Endodermal cell (in vitro differentiated cells): ENCODE data around the gene HTR3A. TPM values are rescaled to one million over a fixed set of nuclear protein-coding genes. Genes with fewer than 3 reads are reported as not detected.

Source experiments
- DNase-seq: peaks from one replicate; pipeline ENCODE4 v3.0.0-alpha.2; 2017
- H3K27ac ChIP-seq: 2 replicates; pipeline ENCODE4 v1.5.1; 2013; ENCODE audit warnings: mild to moderate bottlenecking, low read depth, low read length, moderate library complexity
- H3K27me3 ChIP-seq: 2 replicates; pipeline ENCODE4 v1.6.1; 2013; ENCODE audit warnings: mild to moderate bottlenecking, low read length, moderate library complexity; ENCODE audit not compliant: insufficient read depth, control insufficient read depth, poor library complexity, severe bottlenecking
- H3K36me3 ChIP-seq: 2 replicates; pipeline ENCODE4 v1.7.0; 2013; ENCODE audit warnings: mild to moderate bottlenecking, low read length, moderate library complexity; ENCODE audit not compliant: control insufficient read depth, insufficient read depth
- H3K4me1 ChIP-seq: one replicate; pipeline ENCODE4 v1.7.0; 2013; ENCODE audit warnings: low read length; ENCODE audit not compliant: control insufficient read depth, insufficient read depth
- H3K4me3 ChIP-seq: 2 replicates; pipeline ENCODE4 v1.5.1; 2013; ENCODE audit warnings: mild to moderate bottlenecking, low read length, moderate library complexity
- H3K9ac ChIP-seq: 2 replicates; pipeline ENCODE4 v1.6.1; 2013; ENCODE audit warnings: mild to moderate bottlenecking, low read length, moderate library complexity; ENCODE audit not compliant: poor library complexity, severe bottlenecking; ENCODE audit errors: extremely low read depth
- H3K9me3 ChIP-seq: 2 replicates; pipeline ENCODE4 v1.6.1; 2013; ENCODE audit warnings: mild to moderate bottlenecking, low read length, moderate library complexity; ENCODE audit not compliant: control insufficient read depth
- H3K27ac Mint-ChIP-seq: 2 replicates; pipeline ENCODE4 v1.8.0; 2020; ENCODE audit warnings: mixed read lengths
- H3K27me3 Mint-ChIP-seq: 2 replicates; pipeline ENCODE4 v1.8.0; 2021; ENCODE audit warnings: mild to moderate bottlenecking, mixed read lengths; ENCODE audit not compliant: insufficient read depth
- H3K36me3 Mint-ChIP-seq: 2 replicates; pipeline ENCODE4 v1.8.0; 2020; ENCODE audit warnings: low read depth, mixed read lengths
- H3K4me1 Mint-ChIP-seq: 2 replicates; pipeline ENCODE4 v1.8.0; 2020; ENCODE audit warnings: mixed read lengths
- H3K4me3 Mint-ChIP-seq: 2 replicates; pipeline ENCODE4 v1.8.0; 2020; ENCODE audit warnings: mild to moderate bottlenecking, moderate library complexity, mixed read lengths
- H3K9me3 Mint-ChIP-seq: 2 replicates; pipeline ENCODE4 v1.8.0; 2020; ENCODE audit warnings: mild to moderate bottlenecking, mixed read lengths
- WGBS, 2 experiments: methylation state at CpG; one replicate each; pipeline versions ENCODE4 v1.1.5 to v1.1.7; 2013; ENCODE audit warnings: missing lambda C conversion rate in 2 of 2, mixed read lengths in 1 of 2; ENCODE audit not compliant: insufficient coverage in 1 of 2, insufficient read length in 1 of 2; 5-methylcytosine and 5-hydroxymethylcytosine counted together
- total RNA-seq, 2 donors: library from RNA; stranded (reverse); fragmentation: NEBNext Ultra II Directional in 1 of 2; extraction: Animal tissue kit (Norgen Biotek cat#: 25700) in 1 of 2; gene quantifications; 2 replicates in 1 of 2; 3 replicates in 1 of 2; pipeline ENCODE4 v1.2.1, GENCODE V29; 2021
- TF ChIP-seq, protein P1 (sequence below): fragments of 200-600 bp; sonication (generic); conservative IDR thresholded peaks from 2 replicates; pipeline ENCODE4 v1.5.0; 2021; ENCODE audit warnings: antibody characterized with exemption, mild to moderate bottlenecking

Gene HTR3A
- total RNA-seq, 2 donors from 2014 or later: 0.55 TPM; not detected in 1

- 82 to 90% methylated on average over 3 to 4 of the region's 4 CpGs for WGBS, 2 experiments
- Histone ChIP-seq H3K9me3 (no peaks in the 10 kb centered on the region), H3K9ac (no peak overlapping the region), H3K27ac (no peak overlapping the region), H3K27me3 (peaks cover 8% of the 10 kb centered on the region), H3K4me1 (no peaks in the 10 kb centered on the region), H3K36me3 (no peaks in the 10 kb centered on the region), H3K4me3 (no peak overlapping the region)
- Mint-ChIP-seq H3K4me3 (no peak overlapping the region), H3K4me1 (no peaks in the 10 kb centered on the region), H3K27ac (no peak overlapping the region), H3K36me3 (no peaks in the 10 kb centered on the region), H3K27me3 (peaks cover 4% of the 10 kb centered on the region), H3K9me3 (no peaks in the 10 kb centered on the region)
- TF ChIP-seq, protein P1, sequence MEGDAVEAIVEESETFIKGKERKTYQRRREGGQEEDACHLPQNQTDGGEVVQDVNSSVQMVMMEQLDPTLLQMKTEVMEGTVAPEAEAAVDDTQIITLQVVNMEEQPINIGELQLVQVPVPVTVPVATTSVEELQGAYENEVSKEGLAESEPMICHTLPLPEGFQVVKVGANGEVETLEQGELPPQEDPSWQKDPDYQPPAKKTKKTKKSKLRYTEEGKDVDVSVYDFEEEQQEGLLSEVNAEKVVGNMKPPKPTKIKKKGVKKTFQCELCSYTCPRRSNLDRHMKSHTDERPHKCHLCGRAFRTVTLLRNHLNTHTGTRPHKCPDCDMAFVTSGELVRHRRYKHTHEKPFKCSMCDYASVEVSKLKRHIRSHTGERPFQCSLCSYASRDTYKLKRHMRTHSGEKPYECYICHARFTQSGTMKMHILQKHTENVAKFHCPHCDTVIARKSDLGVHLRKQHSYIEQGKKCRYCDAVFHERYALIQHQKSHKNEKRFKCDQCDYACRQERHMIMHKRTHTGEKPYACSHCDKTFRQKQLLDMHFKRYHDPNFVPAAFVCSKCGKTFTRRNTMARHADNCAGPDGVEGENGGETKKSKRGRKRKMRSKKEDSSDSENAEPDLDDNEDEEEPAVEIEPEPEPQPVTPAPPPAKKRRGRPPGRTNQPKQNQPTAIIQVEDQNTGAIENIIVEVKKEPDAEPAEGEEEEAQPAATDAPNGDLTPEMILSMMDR: no peak
- no peak for DNase-seq
These were observed 11.0 kb downstream of the HTR3A start for GRCh38 chr11:113985906-113986305.

GRCh38 chr11:113986351-113987140 lies 11.6 kb downstream of the HTR3A start:
- no peak overlapping the region for H3K4me3 Mint-ChIP-seq

DNA sequence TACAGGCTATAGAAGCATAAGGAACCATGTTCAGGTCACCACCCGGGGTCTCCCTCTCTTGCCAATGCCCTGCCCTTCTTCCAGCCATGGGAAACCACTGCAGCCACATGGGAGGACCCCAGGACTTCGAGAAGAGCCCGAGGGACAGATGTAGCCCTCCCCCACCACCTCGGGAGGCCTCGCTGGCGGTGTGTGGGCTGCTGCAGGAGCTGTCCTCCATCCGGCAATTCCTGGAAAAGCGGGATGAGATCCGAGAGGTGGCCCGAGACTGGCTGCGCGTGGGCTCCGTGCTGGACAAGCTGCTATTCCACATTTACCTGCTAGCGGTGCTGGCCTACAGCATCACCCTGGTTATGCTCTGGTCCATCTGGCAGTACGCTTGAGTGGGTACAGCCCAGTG lies 14.5 kb downstream of the HTR3A start:
- TF ChIP-seq, protein P1: peak; percentile 26
- H3K4me1 ChIP-seq: peaks cover 7% of the 10 kb centered on the region
- no peak overlapping the region for H3K4me3 ChIP-seq
- H3K27me3 ChIP-seq: peaks cover 8% of the 10 kb centered on the region
- no peak overlapping the region for H3K9ac ChIP-seq
- peaks cover 9% of the 10 kb centered on the region for H3K4me1 Mint-ChIP-seq
- peaks cover 4% of the 10 kb centered on the region for H3K27me3 Mint-ChIP-seq
- H3K9me3 ChIP-seq: no peaks in the 10 kb centered on the region
- H3K27ac ChIP-seq: no peak overlapping the region
- H3K36me3 ChIP-seq: no peaks in the 10 kb centered on the region
- no peaks in the 10 kb centered on the region for H3K9me3 Mint-ChIP-seq
- WGBS, 2 experiments: 80 to 91% methylated on average over 11 to 15 of the region's 15 CpGs
- H3K27ac Mint-ChIP-seq: no peak overlapping the region
- no peaks in the 10 kb centered on the region for H3K36me3 Mint-ChIP-seq
- DNase-seq: no peak
- no peak overlapping the region for H3K4me3 Mint-ChIP-seq

More at GRCh38 chr11:113986351-113987140, 11.6 kb downstream of the HTR3A start:
- TF ChIP-seq, protein P1: no peak
- Mint-ChIP-seq H3K27me3 (peaks cover 4% of the 10 kb centered on the region), H3K36me3 (no peaks in the 10 kb centered on the region), H3K9me3 (no peaks in the 10 kb centered on the region), H3K27ac (no peak overlapping the region), H3K4me1 (no peaks in the 10 kb centered on the region)
- no peak for DNase-seq
- Histone ChIP-seq H3K4me3 (no peak overlapping the region), H3K27me3 (peaks cover 8% of the 10 kb centered on the region), H3K36me3 (no peaks in the 10 kb centered on the region), H3K9me3 (no peaks in the 10 kb centered on the region), H3K9ac (no peak overlapping the region), H3K4me1 (no peaks in the 10 kb centered on the region), H3K27ac (no peak overlapping the region)
- 86 to 93% methylated on average over 15 to 18 of the region's 18 CpGs for WGBS, 2 experiments
